BE2C (cell line): Measurements from ENCODE around the gene ERP29.

ENCODE experiments used
- DNase-seq: peaks from one replicate; pipeline ENCODE4 v3.0.0-alpha.2; 2020
- H3K27me3 ChIP-seq: fragments of 250-450 bp; sonication (Bioruptor Pico); 2 replicates; pipeline ENCODE4 v1.5.1; 2020; ENCODE audit warnings: mild to moderate bottlenecking
- H3K36me3 ChIP-seq: fragments of 250-450 bp; sonication (Bioruptor Pico); 2 replicates; pipeline ENCODE4 v1.5.1; 2020; ENCODE audit warnings: mild to moderate bottlenecking
- H3K4me1 ChIP-seq: fragments of 250-450 bp; sonication (Bioruptor Pico); 2 replicates; pipeline ENCODE4 v1.5.1; 2020
- H3K4me3 ChIP-seq: 2 replicates; pipeline ENCODE4 v1.5.1; 2011; ENCODE audit warnings: low read depth, low read length
- H3K9me3 ChIP-seq: fragments of 250-450 bp; sonication (Bioruptor Pico); 2 replicates; pipeline ENCODE4 v1.5.1; 2020
- CTCF ChIP-seq: IDR thresholded peaks from 2 replicates; pipeline ENCODE4 v1.5.1; 2012; ENCODE audit warnings: mild to moderate bottlenecking, low read depth, low read length

The ERP29 gene

GRCh38 chr12:111976860-111977259 is 36.4 kb upstream of the ERP29 start:
- no peaks in the 10 kb centered on the region; the same call in 1 of the 2 replicates for H3K4me1 ChIP-seq

GRCh38 chr12:111978545-111978944 is 34.7 kb upstream of the ERP29 start:
- DNase-seq, result no peak
- Histone ChIP-seq H3K4me3 (no peak overlapping the region), H3K36me3 (no peaks in the 10 kb centered on the region), H3K27me3 (no peaks in the 10 kb centered on the region), H3K9me3 (no peaks in the 10 kb centered on the region), H3K4me1 (no peaks in the 10 kb centered on the region; the same call in 1 of the 2 replicates)
- TF ChIP-seq CTCF, result no peak

More at GRCh38 chr12:111976860-111977259, 36.4 kb upstream of the ERP29 start:
- no peak for TF ChIP-seq CTCF
- Histone ChIP-seq H3K9me3 (no peaks in the 10 kb centered on the region), H3K27me3 (no peaks in the 10 kb centered on the region), H3K36me3 (no peaks in the 10 kb centered on the region), H3K4me3 (no peak overlapping the region)
- DNase-seq, result no peak

- H3K4me3 ChIP-seq, result no peak overlapping the region
- H3K4me1 ChIP-seq, result no peaks in the 10 kb centered on the region; the same call in 1 of the 2 replicates
- no peak for DNase-seq
- no peak for TF ChIP-seq CTCF
- no peaks in the 10 kb centered on the region for H3K36me3 ChIP-seq
- no peaks in the 10 kb centered on the region for H3K9me3 ChIP-seq
- H3K27me3 ChIP-seq, result no peaks in the 10 kb centered on the region
These were observed 32.6 kb upstream of the ERP29 start for GRCh38 chr12:111980598-111980997.

DNA sequence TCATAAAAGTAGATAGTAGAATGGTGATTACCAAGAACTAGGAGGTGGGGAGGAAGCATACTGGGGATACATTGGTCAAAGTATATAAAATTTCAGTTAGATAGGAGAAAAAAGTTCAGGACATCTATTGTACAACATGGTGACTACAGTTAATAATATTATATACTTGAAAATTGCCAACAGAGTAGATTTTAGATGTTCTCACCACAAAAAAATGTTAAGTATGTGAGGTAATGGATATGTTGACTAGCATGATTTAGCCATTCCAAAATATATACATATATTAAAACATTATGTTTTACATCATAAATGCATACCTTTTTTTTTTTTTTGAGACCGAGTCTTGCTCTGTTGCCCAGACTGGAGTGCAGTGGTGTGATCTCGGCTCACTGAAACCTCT is 31.2 kb upstream of the ERP29 start:
- TF ChIP-seq CTCF, result no peak
- H3K27me3 ChIP-seq, result no peaks in the 10 kb centered on the region
- no peak for DNase-seq

GRCh38 chr12:111984820-111985219 is 28.4 kb upstream of the ERP29 start:
- no peak for DNase-seq
- H3K9me3 ChIP-seq, result no peaks in the 10 kb centered on the region
- no peaks in the 10 kb centered on the region for H3K36me3 ChIP-seq
- no peak for TF ChIP-seq CTCF
- no peaks in the 10 kb centered on the region for H3K4me1 ChIP-seq
- no peaks in the 10 kb centered on the region for H3K27me3 ChIP-seq
- H3K4me3 ChIP-seq, result no peak overlapping the region

More for the DNA sequence above, 31.2 kb upstream of the ERP29 start:
- H3K9me3 ChIP-seq, result no peaks in the 10 kb centered on the region
- H3K36me3 ChIP-seq, result no peaks in the 10 kb centered on the region
- H3K4me1 ChIP-seq, result no peaks in the 10 kb centered on the region; the same call in 1 of the 2 replicates
- H3K4me3 ChIP-seq, result no peak overlapping the region

DNA sequence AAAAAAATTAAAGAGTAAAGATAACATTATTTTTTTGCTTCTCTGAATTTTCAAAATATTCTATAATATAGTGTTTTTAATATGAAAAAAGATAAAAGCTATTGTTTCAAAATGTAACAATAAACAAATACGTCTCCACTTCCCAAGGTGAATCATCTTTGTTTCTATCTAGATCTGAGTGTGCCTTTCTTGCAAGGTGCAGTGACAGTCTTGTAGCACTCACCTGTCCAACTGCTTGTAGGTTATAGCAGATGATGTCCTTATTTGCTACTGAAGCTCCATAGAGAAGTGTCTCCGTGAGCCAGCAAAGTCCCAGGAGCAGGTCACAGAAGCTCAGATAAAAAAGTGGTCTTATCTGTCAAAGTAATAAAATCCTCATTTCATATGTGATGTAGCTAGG is 21.7 kb upstream of the ERP29 start:
- Histone ChIP-seq H3K4me1 (0 out of 2 replicates have a peak, but pooled peaks cover 5% of the 10 kb centered on the region), H3K4me3 (no peak overlapping the region), H3K36me3 (no peaks in the 10 kb centered on the region), H3K9me3 (no peaks in the 10 kb centered on the region), H3K27me3 (no peaks in the 10 kb centered on the region)
- TF ChIP-seq CTCF, result no peak
- no peak for DNase-seq
